ENCODE results near the gene IKZF4.
A peak's percentile ranks its signal among the peaks of the same experiment; 100 is the strongest.
"Not testable (repeated sequence)": the region's sequence is repeated elsewhere in the genome, so short reads cannot be mapped to it uniquely, and the experiment has no call there.

Gene IKZF4

GRCh38 chr12:56020423-56021184 is at the start of gene IKZF4:
TSS of gene IKZF4 (plus strand) at chr12:56021043. CDS start at chr12:56021494, 451 bp downstream.
- DNase-seq = peak; percentile 25

- no peak for DNase-seq
Observed at GRCh38 chr12:55972042-55972441, 48.8 kb upstream of the IKZF4 start.

GRCh38 chr12:55972456-55972855 is 48.4 kb upstream of the IKZF4 start:
- DNase-seq = no peak

- peak; percentile 57 for DNase-seq
Observed at GRCh38 chr12:55972911-55973598, 47.8 kb upstream of the IKZF4 start.

- peak; percentile 100 for DNase-seq
Observed at GRCh38 chr12:55973599-55974307, 47.1 kb upstream of the IKZF4 start, which contains the start of gene RAB5B. TSS of gene RAB5B (plus strand) at chr12:55974078. CDS start at chr12:55986961, 12,883 bp downstream.

- peak; percentile 49 for DNase-seq
Observed at GRCh38 chr12:55974308-55974730, 46.5 kb upstream of the IKZF4 start.

GRCh38 chr12:55978393-55978792 is 42.5 kb upstream of the IKZF4 start:
- DNase-seq = no peak

GRCh38 chr12:55979069-55979468 is 41.8 kb upstream of the IKZF4 start:
- no peak for DNase-seq

GRCh38 chr12:55981882-55982281 is 39.0 kb upstream of the IKZF4 start:
- not testable (repeated sequence) for DNase-seq

GRCh38 chr12:55982319-55982936 is 38.4 kb upstream of the IKZF4 start:
- DNase-seq = no peak

- DNase-seq = no peak
Observed at GRCh38 chr12:55983232-55983842, 37.5 kb upstream of the IKZF4 start.

- no peak for DNase-seq
Observed at GRCh38 chr12:55984861-55985260, 36.0 kb upstream of the IKZF4 start.

- no peak for DNase-seq
Observed at GRCh38 chr12:55985341-55985740, 35.5 kb upstream of the IKZF4 start.

GRCh38 chr12:55985976-55986375 is 34.9 kb upstream of the IKZF4 start:
- DNase-seq = not testable (repeated sequence)

- DNase-seq = no peak
Observed at GRCh38 chr12:55991110-55991509, 29.7 kb upstream of the IKZF4 start.

GRCh38 chr12:55993230-55993853 is 27.5 kb upstream of the IKZF4 start:
- no peak for DNase-seq

GRCh38 chr12:55995366-55995765 is 25.5 kb upstream of the IKZF4 start:
- no peak for DNase-seq

- peak; percentile 84 for DNase-seq
Observed at GRCh38 chr12:55996201-55996714, 24.6 kb upstream of the IKZF4 start.

GRCh38 chr12:55996715-55997534 is 23.9 kb upstream of the IKZF4 start, which contains the start of gene SUOX:
TSS of gene SUOX (plus strand) at chr12:55997276. CDS start at chr12:56002222, 4,946 bp downstream.
- DNase-seq = peak; percentile 49

- DNase-seq = no peak
Observed at GRCh38 chr12:55997535-55997859, 23.3 kb upstream of the IKZF4 start.

- DNase-seq = peak; percentile 14
Observed at GRCh38 chr12:55999522-55999921, 21.3 kb upstream of the IKZF4 start.
